Measurements from ENCODE around the gene RAD51B. TPM values are rescaled to one million over a fixed set of nuclear protein-coding genes. Genes with fewer than 3 reads are reported as not detected.

The RAD51B gene
- total and polyA plus RNA-seq, 3 donors from 2014 or later: 5.5 to 22.5 (median 19.1) TPM

DNA sequence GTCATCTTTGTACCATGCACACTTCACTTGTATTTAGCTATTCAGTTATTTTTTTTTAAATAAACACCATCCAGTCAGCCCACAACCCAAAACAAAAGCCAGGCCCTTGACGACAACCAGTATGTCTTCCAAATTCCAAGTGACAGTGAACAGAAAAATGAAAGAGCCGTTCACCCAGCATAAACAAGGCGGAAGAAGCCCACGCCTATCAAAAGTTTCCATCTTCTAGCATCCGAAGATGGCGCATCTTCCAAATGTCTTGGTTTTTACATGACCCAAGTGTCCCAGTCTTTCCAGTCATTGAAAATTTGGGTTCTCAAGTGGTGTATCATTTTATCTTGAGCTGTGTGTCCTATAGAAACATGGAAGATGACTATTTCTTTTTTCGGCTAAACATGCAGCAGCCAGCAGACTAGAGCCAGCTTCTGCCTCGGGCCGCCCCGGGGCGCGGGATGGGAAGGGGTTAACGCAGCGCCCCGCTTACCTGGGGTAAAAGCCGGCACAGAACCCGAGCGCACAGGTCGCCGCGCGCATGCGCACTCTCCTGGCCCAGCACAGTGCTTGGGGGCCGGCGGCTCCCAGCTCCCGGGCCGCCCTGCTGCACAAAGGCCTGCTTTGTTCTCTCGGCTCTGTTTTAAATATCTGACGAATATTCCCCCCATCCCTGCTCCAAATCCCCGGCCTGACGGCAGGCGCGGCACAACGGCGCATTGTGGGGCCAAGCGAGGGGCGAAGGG lies 808.5 kb downstream of the RAD51B start:
- Histone ChIP-seq H3K27ac (peak overlapping the region; percentile 37 to 41), H3K4me1 (peaks cover 38% of the 10 kb centered on the region), H3K36me3 (ENCODE audit: low read depth, missing control alignments) (no peaks in the 10 kb centered on the region), H3K9me3 (no peaks in the 10 kb centered on the region), H3K27me3 (no peaks in the 10 kb centered on the region), H3K4me3 (peak overlapping the region; percentile 48 to 55)
- intact Hi-C loops (cut with DNase I; ENCODE audit: low total_unique reads): no loop called here
- WGBS, 2 donors: 57% methylated on average over 28 to 37 of the region's 37 CpGs
- TF ChIP-seq, protein P1, sequence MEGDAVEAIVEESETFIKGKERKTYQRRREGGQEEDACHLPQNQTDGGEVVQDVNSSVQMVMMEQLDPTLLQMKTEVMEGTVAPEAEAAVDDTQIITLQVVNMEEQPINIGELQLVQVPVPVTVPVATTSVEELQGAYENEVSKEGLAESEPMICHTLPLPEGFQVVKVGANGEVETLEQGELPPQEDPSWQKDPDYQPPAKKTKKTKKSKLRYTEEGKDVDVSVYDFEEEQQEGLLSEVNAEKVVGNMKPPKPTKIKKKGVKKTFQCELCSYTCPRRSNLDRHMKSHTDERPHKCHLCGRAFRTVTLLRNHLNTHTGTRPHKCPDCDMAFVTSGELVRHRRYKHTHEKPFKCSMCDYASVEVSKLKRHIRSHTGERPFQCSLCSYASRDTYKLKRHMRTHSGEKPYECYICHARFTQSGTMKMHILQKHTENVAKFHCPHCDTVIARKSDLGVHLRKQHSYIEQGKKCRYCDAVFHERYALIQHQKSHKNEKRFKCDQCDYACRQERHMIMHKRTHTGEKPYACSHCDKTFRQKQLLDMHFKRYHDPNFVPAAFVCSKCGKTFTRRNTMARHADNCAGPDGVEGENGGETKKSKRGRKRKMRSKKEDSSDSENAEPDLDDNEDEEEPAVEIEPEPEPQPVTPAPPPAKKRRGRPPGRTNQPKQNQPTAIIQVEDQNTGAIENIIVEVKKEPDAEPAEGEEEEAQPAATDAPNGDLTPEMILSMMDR (IDR thresholded peaks at IDR 0.05): no peak
- TF ChIP-seq POLR2A (IDR thresholded peaks at IDR 0.05): no peak
- DNase-seq: peak; percentile 84

DNA sequence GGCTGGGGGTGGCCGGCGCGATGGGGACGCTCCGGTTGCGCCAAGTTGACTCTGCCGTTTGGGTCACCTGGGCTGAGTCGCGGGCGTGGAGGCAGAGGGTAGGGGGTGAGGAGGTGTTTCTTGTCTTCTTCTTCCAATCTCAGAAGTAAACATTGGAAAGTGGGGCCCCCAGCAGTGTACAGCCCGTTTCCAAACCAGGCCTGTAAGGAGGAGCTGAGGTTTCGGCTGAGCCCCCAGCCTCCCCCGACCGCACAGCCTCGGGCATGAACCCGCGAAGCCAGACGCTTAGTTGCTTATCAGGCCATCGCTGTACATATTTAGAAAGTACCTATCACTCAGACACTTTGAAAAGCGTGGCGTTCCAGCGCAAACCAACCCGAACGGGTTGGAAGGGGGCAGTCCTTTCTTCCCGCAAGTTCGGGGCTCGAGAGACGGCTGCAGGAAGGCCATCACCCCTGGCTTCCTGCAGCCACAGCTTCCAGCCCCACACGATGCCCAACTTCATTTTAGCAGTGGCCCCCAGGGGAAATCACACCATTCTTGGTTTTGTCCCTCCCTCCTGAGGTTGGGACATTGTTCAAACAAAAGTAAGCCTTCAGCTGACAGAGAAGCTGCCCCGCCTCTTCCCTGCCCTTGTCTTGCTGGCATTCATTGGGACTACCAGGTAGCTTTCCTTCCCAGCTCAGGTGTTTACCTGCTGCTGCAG lies 809.2 kb downstream of the RAD51B start:
- TF ChIP-seq, protein P1 (IDR thresholded peaks at IDR 0.05): no peak
- TF ChIP-seq POLR2A (IDR thresholded peaks at IDR 0.05): no peak

DNA sequence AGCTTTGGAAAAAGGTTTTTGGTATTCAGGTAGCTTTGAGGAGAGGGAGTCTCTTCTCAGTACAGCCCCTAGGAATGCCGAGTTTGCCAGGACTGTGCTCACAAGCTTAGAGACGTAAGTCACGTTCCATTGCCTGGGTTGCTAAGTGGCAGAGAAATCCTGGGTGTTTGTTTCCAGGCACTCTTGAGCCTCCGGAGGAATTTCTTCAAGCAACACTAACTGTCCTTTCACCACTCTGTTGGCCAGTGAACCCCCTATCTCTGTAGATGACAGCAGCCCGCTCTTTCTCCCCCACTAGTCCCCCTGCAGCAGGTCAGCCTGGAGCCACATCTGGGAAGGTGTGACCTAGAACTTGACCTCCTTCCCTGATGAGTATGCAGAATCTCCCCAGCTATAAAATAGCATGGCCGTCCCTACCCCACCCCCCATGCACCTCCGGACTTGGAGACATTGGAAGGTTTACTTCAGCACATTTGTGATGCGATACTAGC lies 810.5 kb downstream of the RAD51B start:
- no peaks in the 10 kb centered on the region for H3K9me3 ChIP-seq
- H3K4me1 ChIP-seq: peaks cover 45% of the 10 kb centered on the region
- no peaks in the 10 kb centered on the region for H3K27me3 ChIP-seq
- no peak for DNase-seq
- H3K36me3 ChIP-seq (ENCODE audit: low read depth, missing control alignments): no peaks in the 10 kb centered on the region
- intact Hi-C loops (cut with DNase I; ENCODE audit: low total_unique reads): no loop called here
- 73 to 79% methylated on average over 7 to 8 of the region's 8 CpGs for WGBS, 2 donors
- TF ChIP-seq, protein P1 (IDR thresholded peaks at IDR 0.05): no peak
- TF ChIP-seq POLR2A (IDR thresholded peaks at IDR 0.05): no peak
- no peak overlapping the region for H3K27ac ChIP-seq
- no peak overlapping the region for H3K4me3 ChIP-seq

More for the DNA sequence above, 809.2 kb downstream of the RAD51B start:
- intact Hi-C loops (cut with DNase I; ENCODE audit: low total_unique reads): no loop called here
- H3K4me1 ChIP-seq: peaks cover 45% of the 10 kb centered on the region
- 43 to 58% methylated on average over 22 to 29 of the region's 30 CpGs for WGBS, 2 donors
- peak overlapping the region; percentile 48 to 55 for H3K4me3 ChIP-seq
- no peak for DNase-seq
- H3K36me3 ChIP-seq (ENCODE audit: low read depth, missing control alignments): no peaks in the 10 kb centered on the region
- H3K27ac ChIP-seq: peak overlapping the region; percentile 37 to 41
- H3K27me3 ChIP-seq: no peaks in the 10 kb centered on the region
- no peaks in the 10 kb centered on the region for H3K9me3 ChIP-seq

DNA sequence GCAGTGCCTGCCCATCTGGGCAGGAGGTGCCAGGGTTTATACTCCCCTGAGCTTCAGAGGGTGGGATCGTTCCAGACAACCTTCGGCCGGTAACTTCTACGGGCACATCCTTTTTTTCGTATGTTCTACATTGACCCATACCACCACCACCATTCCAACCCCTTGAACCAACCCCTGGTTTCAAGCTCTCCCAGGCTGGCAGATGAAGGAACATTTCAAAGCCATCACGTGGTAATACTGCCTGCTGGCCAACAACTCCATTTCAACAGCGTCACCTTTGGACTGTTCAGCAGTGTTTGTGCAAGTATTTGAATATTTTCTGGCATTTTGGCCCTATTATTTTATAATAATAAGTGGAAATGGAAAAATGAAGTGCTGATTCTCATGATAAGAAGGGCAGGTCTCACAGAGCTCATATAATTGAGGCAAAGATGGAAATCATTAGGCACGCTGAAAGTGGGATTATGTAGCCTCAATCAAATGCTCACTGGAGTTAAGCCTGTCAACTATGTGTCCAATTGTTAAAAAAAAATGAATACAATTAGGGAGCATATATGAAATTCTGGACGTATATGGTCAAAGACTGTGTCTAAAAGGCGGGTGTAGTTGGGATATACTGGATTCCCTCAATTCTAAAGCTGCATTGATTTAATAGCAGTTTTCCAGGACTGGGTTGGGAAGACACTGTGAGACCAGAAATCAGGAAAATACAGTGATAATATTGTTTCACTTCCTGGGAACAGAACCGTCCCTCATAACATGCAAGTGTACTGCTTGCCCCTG lies 811.2 kb downstream of the RAD51B start:
- WGBS, 2 donors: 76 to 78% methylated on average over 10 to 11 of the region's 11 CpGs
- peak overlapping the region; percentile 79 to 81 for H3K27ac ChIP-seq
- H3K9me3 ChIP-seq: no peaks in the 10 kb centered on the region
- intact Hi-C loops (cut with DNase I; ENCODE audit: low total_unique reads): no loop called here
- no peak for DNase-seq
- no peaks in the 10 kb centered on the region for H3K27me3 ChIP-seq
- peaks cover 45% of the 10 kb centered on the region for H3K4me1 ChIP-seq
- no peak overlapping the region for H3K4me3 ChIP-seq
- H3K36me3 ChIP-seq (ENCODE audit: low read depth, missing control alignments): no peaks in the 10 kb centered on the region
- TF ChIP-seq, protein P1 (IDR thresholded peaks at IDR 0.05): no peak
